ENCODE results near the gene FKBP8. TPM values are rescaled to one million over a fixed set of nuclear protein-coding genes. Genes with fewer than 3 reads are reported as not detected.
A peak's percentile ranks its signal among the peaks of the same experiment; 100 is the strongest.

Gene FKBP8
- total and polyA plus RNA-seq, 4 donors, result 59.1 to 225 (median 101) TPM

DNA sequence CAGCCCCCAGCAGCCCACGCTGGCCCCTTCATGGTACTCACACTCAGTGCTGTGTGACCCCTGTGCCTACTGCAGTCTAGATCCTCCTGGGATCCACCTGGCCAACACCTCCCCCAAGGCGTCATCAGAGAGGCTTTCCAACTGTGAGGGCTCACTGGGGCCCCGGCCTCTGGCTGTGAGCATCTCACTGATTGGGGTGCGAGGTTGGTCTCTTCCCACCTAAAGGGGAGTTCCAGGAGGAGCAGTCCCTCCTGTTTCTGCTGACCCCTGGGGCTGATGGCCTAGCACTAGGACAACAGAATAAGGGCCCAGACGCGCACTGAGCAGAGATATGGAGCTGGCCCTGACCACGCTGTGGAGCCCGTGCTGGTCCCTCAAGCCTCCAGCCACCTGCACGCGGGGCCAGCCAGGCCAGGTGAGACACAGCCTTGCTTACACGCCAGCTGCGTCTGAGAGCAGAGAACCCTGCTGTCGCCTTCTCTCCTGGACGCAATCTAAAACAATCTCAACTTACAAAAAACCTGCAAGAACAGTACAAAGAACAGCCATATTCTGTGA is 53.7 kb downstream of the FKBP8 start:
- Histone ChIP-seq H3K4me3 (ENCODE audit: low read depth in 1 of 3, low read length in 3 of 3) (no peak overlapping the region), H3K36me3 (ENCODE audit: control insufficient read depth in 4 of 4, insufficient read depth in 3 of 4, low read depth in 1 of 4, low read length in 3 of 4) (no peaks in the 10 kb centered on the region), H3K27me3 (ENCODE audit: control insufficient read depth in 4 of 4, insufficient read depth in 4 of 4, low read length in 3 of 4) (no peaks in the 10 kb centered on the region), H3K4me1 (ENCODE audit: control insufficient read depth in 4 of 4, insufficient read depth in 4 of 4, low read length in 3 of 4) (peaks cover 9 to 58% (median 35%) of the 10 kb centered on the region in 4 donors), H3K9ac (ENCODE audit: low read depth in 1 of 2, low read length in 2 of 2) (peak overlapping the region in 1 of 2 donors; percentile 39), H3K9me3 (ENCODE audit: control insufficient read depth in 4 of 4, low read length in 3 of 4) (no peaks in the 10 kb centered on the region), H3K27ac (ENCODE audit: low read depth in 1 of 2, low read length in 2 of 2) (peak overlapping the region; percentile 78 to 88)
- DNase-seq (ENCODE audit: low spot score), result no peak
- no peak for TF ChIP-seq FOXA2 (IDR thresholded peaks at IDR 0.05)
- TF ChIP-seq, protein P1, sequence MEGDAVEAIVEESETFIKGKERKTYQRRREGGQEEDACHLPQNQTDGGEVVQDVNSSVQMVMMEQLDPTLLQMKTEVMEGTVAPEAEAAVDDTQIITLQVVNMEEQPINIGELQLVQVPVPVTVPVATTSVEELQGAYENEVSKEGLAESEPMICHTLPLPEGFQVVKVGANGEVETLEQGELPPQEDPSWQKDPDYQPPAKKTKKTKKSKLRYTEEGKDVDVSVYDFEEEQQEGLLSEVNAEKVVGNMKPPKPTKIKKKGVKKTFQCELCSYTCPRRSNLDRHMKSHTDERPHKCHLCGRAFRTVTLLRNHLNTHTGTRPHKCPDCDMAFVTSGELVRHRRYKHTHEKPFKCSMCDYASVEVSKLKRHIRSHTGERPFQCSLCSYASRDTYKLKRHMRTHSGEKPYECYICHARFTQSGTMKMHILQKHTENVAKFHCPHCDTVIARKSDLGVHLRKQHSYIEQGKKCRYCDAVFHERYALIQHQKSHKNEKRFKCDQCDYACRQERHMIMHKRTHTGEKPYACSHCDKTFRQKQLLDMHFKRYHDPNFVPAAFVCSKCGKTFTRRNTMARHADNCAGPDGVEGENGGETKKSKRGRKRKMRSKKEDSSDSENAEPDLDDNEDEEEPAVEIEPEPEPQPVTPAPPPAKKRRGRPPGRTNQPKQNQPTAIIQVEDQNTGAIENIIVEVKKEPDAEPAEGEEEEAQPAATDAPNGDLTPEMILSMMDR (IDR thresholded peaks at IDR 0.05; ENCODE audit: low read depth, low read length, missing input control), result no peak
- no peak for TF ChIP-seq RXRA (IDR thresholded peaks at IDR 0.05)
- TF ChIP-seq YY1 (IDR thresholded peaks at IDR 0.05), result no peak
- no peak for TF ChIP-seq NR2F2 (IDR thresholded peaks at IDR 0.05)
- TF ChIP-seq HNF4G (IDR thresholded peaks at IDR 0.05), result no peak
- TF ChIP-seq HNF4A (conservative IDR thresholded peaks at IDR 0.05), result no peak
- no peak for TF ChIP-seq FOXA1 (IDR thresholded peaks at IDR 0.05)
- TF ChIP-seq MAX (IDR thresholded peaks at IDR 0.05), result no peak
- TF ChIP-seq JUND (IDR thresholded peaks at IDR 0.05), result no peak
- no peak for TF ChIP-seq RAD21 (IDR thresholded peaks at IDR 0.05)
- no peak for TF ChIP-seq ATF3 (IDR thresholded peaks at IDR 0.05)
- TF ChIP-seq EGR1 (IDR thresholded peaks at IDR 0.05; ENCODE audit: low read depth in 2 of 2), result no peak
- TF ChIP-seq, protein P2, sequence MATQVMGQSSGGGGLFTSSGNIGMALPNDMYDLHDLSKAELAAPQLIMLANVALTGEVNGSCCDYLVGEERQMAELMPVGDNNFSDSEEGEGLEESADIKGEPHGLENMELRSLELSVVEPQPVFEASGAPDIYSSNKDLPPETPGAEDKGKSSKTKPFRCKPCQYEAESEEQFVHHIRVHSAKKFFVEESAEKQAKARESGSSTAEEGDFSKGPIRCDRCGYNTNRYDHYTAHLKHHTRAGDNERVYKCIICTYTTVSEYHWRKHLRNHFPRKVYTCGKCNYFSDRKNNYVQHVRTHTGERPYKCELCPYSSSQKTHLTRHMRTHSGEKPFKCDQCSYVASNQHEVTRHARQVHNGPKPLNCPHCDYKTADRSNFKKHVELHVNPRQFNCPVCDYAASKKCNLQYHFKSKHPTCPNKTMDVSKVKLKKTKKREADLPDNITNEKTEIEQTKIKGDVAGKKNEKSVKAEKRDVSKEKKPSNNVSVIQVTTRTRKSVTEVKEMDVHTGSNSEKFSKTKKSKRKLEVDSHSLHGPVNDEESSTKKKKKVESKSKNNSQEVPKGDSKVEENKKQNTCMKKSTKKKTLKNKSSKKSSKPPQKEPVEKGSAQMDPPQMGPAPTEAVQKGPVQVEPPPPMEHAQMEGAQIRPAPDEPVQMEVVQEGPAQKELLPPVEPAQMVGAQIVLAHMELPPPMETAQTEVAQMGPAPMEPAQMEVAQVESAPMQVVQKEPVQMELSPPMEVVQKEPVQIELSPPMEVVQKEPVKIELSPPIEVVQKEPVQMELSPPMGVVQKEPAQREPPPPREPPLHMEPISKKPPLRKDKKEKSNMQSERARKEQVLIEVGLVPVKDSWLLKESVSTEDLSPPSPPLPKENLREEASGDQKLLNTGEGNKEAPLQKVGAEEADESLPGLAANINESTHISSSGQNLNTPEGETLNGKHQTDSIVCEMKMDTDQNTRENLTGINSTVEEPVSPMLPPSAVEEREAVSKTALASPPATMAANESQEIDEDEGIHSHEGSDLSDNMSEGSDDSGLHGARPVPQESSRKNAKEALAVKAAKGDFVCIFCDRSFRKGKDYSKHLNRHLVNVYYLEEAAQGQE (IDR thresholded peaks at IDR 0.05), result no peak
- TF ChIP-seq TAF1 (conservative IDR thresholded peaks at IDR 0.05), result no peak
- no peak for TF ChIP-seq GABPA (IDR thresholded peaks at IDR 0.05 in 1 of 2, conservative IDR thresholded peaks at IDR 0.05 in 1 of 2)
- 98% methylated on average over 14 of the region's 14 CpGs for WGBS

GRCh38 chr19:18488838-18489626 is 54.3 kb downstream of the FKBP8 start:
- Histone ChIP-seq H3K9me3 (ENCODE audit: control insufficient read depth in 4 of 4, low read length in 3 of 4) (no peaks in the 10 kb centered on the region), H3K4me1 (ENCODE audit: control insufficient read depth in 4 of 4, insufficient read depth in 4 of 4, low read length in 3 of 4) (peaks cover 8 to 54% (median 33%) of the 10 kb centered on the region in 4 donors), H3K4me3 (ENCODE audit: low read depth in 1 of 3, low read length in 3 of 3) (no peak overlapping the region), H3K36me3 (ENCODE audit: control insufficient read depth in 4 of 4, insufficient read depth in 3 of 4, low read depth in 1 of 4, low read length in 3 of 4) (no peaks in the 10 kb centered on the region), H3K27ac (ENCODE audit: low read depth in 1 of 2, low read length in 2 of 2) (peak overlapping the region; percentile 78 to 88), H3K27me3 (ENCODE audit: control insufficient read depth in 4 of 4, insufficient read depth in 4 of 4, low read length in 3 of 4) (no peaks in the 10 kb centered on the region), H3K9ac (ENCODE audit: low read depth in 1 of 2, low read length in 2 of 2) (peak overlapping the region in 1 of 2 donors; percentile 21)
- 40% methylated on average over 22 of the region's 22 CpGs for WGBS
- DNase-seq (ENCODE audit: low spot score), result peak; percentile 54
- TF ChIP-seq FOXA2 (IDR thresholded peaks at IDR 0.05) (no peak), YY1 (IDR thresholded peaks at IDR 0.05) (peak; percentile 31), RAD21 (IDR thresholded peaks at IDR 0.05) (peak; percentile 70 to 73), HNF4G (IDR thresholded peaks at IDR 0.05) (no peak), RXRA (IDR thresholded peaks at IDR 0.05) (peak in 1 of 2 donors; percentile 59), EGR1 (IDR thresholded peaks at IDR 0.05; ENCODE audit: low read depth in 2 of 2) (peak in 1 of 2 donors; percentile 52), HNF4A (conservative IDR thresholded peaks at IDR 0.05) (peak; percentile 22 to 36), SP1 (IDR thresholded peaks at IDR 0.05) (peak; percentile 32)
- TF ChIP-seq, protein P1 (IDR thresholded peaks at IDR 0.05; ENCODE audit: low read depth, low read length, missing input control), result peak; percentile 48
- TF ChIP-seq, protein P3, sequence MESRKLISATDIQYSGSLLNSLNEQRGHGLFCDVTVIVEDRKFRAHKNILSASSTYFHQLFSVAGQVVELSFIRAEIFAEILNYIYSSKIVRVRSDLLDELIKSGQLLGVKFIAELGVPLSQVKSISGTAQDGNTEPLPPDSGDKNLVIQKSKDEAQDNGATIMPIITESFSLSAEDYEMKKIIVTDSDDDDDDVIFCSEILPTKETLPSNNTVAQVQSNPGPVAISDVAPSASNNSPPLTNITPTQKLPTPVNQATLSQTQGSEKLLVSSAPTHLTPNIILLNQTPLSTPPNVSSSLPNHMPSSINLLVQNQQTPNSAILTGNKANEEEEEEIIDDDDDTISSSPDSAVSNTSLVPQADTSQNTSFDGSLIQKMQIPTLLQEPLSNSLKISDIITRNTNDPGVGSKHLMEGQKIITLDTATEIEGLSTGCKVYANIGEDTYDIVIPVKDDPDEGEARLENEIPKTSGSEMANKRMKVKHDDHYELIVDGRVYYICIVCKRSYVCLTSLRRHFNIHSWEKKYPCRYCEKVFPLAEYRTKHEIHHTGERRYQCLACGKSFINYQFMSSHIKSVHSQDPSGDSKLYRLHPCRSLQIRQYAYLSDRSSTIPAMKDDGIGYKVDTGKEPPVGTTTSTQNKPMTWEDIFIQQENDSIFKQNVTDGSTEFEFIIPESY (IDR thresholded peaks at IDR 0.05), result no peak
